Endothelial cell of coronary artery (primary cell): Measurements from ENCODE around the gene FANCE. TPM values are rescaled to one million over a fixed set of nuclear protein-coding genes. Genes with fewer than 3 reads are reported as not detected.

Experiments used
- total RNA-seq: library from RNA; depleted of rRNA; stranded (reverse); fragments of >200 nt; gene quantifications from 2 replicates; pipeline ENCODE4 v1.2.3, GENCODE V29; 2014

The FANCE gene
- total RNA-seq: 5.6 and 7.1 TPM in 2 replicates

GRCh38 chr6:35452183-35453090 lies at the start of gene FANCE:
Gene FANCE, plus strand, starts transcription at chr6:35452338. Its CDS starts 208 bp downstream, at chr6:35452546.

GRCh38 chr6:35468181-35468979 lies 16.2 kb downstream of the FANCE start, which contains the start of gene RPL10A:
Gene RPL10A, plus strand, starts transcription at chr6:35468401. Its CDS starts 34 bp downstream, at chr6:35468435.

GRCh38 chr6:35496841-35497570 lies 44.9 kb downstream of the FANCE start, which contains the start of gene TEAD3:
Gene TEAD3, minus strand, starts transcription at chr6:35497079.

GRCh38 chr6:35512740-35513139 lies 60.6 kb downstream of the FANCE start, which contains the start of gene TULP1:
Gene TULP1, minus strand, starts transcription at chr6:35512896. Its CDS starts 38 bp downstream, at chr6:35512858.

Other genes starting within 250 kb of the FANCE start
- gene SCUBE3, start 238.4 kb upstream of the FANCE start, total RNA-seq: 0.75 and 1.3 TPM in 2 replicates
- gene ZNF76, start 192.6 kb upstream of the FANCE start, total RNA-seq: 18.1 and 19.7 TPM in 2 replicates
- gene DEF6, start 154.5 kb upstream of the FANCE start, total RNA-seq: 0.28 and 0.36 TPM in 2 replicates
- gene PPARD, start 109.8 kb upstream of the FANCE start, total RNA-seq: 4.8 and 8.8 TPM in 2 replicates
- gene RPL10A, start 16.1 kb downstream of the FANCE start, total RNA-seq: 2,080 and 2,352 TPM in 2 replicates
- gene TEAD3, start 44.7 kb downstream of the FANCE start, total RNA-seq: 0.27 and 1.6 TPM in 2 replicates
- not detected in 2 replicates for gene TULP1, start 60.6 kb downstream of the FANCE start, total RNA-seq
- 23.7 and 48.2 TPM in 2 replicates for gene FKBP5, start 236.6 kb downstream of the FANCE start, total RNA-seq